ENCODE data around the gene PTGES2.
"Not testable (repeated sequence)": the region's sequence is repeated elsewhere in the genome, so short reads cannot be mapped to it uniquely, and the experiment has no call there.

The PTGES2 gene

DNA sequence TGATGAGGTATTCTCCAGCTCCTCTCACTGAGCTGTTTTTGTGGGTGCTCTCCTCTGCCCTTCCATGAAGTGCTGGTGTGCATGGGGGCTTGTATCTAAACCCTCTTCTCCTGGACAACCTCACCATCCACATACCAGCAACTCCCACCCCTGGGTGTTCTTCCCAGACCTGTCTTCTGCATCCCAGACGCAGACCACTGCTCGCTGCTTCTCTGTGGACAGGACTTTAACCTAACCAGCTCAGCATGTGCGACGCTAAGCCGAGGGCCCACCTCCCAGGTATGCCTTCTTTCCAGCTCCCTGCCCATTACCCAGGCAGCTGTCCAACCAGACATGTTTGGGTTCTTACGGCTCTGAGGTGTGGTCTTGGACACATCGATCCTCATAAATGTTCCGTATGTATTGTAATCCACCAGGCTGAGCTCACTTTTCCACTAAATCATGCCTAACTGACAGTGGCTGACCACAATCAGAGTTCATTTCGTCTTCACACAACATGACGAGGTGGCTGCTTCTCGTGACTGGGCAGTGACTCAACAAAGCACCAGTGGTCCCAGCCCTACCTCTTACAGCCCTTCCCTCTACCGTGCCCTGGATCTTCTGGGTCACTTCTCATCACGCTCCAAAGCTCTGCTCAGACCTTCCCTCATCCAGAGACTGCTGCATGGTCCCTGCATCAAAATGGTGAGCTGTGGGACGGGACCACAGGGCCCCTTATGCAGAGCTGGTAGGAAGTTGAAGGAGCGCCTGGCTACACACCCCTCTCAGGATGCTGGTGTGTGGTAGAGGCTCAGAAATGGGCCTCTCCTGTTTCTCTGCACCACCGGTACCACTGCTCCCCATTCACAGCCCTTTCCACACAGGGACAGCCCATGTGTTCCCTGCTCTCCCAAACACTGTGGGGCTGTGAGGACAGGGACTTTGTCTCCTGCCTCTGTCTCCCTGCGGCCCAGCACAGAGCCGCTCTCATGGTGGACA is 9.6 kb upstream of the PTGES2 start:
- DNase-seq, result no peak

DNA sequence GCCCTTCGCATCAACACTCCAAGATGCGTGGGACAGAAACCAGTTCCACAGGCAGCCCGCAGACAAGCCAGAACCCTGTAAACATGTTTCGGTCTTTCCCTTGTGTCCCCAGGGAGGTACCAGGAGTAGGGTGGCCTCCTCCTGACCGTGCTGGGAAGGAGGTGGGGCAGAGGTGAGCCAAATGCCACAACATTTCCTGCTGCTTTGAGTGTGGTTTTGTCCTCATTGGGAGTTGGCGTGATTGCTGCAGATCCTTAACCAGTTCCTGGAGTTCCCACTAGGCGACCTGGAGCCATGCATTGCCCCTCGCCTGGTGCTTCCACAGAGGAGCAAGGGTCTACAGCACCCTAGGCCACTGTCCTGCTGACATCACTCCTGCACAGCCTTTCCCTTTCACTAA is 8.0 kb upstream of the PTGES2 start:
- DNase-seq, result not testable (repeated sequence)

DNA sequence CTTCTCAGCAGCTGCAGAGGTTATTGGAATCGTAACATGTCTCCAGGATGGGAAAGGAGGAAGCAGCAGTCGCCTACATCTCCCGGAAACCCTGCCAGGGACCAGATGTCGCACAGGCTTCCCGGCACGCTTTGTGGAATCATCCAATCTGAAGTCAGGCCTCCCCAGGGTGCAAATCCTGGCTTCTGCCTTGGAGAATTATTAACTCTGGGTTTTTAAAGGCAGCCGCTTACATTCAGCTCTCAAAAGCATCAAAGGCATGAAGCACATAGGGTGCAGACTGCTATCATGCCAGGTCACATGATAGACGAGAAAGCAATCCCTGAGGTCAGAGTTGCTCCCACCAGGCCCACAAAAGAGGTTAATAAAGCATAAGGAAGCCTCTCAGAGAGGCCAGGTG is 4.6 kb upstream of the PTGES2 start:
- peak; percentile 81 for DNase-seq

GRCh38 chr9:128131346-128131745 is 3.8 kb upstream of the PTGES2 start:
- DNase-seq, result not testable (repeated sequence)

DNA sequence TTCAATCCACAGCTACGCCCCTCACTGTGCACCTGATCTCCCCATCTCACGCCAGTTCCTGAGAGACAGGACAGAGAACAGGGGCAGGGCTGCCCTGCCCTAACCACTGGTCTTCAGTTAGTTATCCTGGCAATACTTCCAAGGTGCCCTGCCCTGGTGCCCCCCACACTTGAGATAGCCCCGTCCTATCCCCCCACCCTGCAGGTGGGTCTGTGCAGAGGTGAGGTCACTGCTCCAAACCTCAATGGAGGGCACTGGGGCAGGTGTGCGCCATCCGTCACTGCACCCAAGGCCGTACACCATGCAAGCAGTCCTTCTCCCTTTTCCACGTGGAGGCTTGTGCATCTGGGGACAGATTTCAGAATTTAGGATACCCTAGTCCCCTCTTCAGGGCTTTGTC is 3.1 kb upstream of the PTGES2 start:
- DNase-seq, result not testable (repeated sequence)

- DNase-seq, result not testable (repeated sequence)
Measured at GRCh38 chr9:128129976-128130590, 2.6 kb upstream of the PTGES2 start.

DNA sequence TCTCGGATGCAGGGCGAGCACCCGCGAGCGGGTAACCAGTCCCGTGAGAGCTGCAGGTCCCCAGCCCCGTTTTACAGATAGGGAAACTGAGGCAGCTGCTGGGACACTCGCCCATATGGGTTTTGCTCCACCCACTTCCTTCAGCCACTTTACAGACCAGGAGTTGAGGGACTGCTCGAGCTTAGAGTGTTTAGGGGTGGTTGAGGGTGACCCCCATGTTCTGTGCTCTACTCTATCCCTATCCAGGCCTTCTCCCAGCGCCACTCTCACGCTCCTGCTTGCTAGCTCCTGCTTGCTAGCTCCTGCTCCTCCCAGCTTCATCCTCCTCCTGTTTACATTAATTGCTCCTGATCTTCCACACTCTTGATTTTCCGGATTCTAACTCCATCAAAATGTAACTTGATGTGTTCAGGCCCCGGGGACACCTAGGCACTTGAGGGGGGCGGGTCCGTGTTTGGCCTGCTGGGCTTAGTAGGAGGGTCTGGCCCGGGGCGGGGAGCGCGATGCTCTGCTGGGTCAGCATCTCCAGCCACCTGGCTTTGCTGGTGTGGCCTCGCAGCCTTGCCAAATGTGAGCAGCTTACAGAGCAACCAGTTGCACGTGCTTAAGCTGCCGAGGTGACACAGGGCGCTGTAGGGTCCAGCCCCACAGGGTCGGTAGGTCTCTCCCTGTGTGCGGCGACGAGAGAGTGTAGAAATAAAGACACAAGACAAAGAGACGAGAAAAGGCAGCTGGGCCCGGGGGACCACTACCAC is 1.5 kb upstream of the PTGES2 start:
- peak; percentile 37 for DNase-seq

- peak; percentile 97 for DNase-seq
Measured at GRCh38 chr9:128127990-128128835, 684 bp upstream of the PTGES2 start.

DNA sequence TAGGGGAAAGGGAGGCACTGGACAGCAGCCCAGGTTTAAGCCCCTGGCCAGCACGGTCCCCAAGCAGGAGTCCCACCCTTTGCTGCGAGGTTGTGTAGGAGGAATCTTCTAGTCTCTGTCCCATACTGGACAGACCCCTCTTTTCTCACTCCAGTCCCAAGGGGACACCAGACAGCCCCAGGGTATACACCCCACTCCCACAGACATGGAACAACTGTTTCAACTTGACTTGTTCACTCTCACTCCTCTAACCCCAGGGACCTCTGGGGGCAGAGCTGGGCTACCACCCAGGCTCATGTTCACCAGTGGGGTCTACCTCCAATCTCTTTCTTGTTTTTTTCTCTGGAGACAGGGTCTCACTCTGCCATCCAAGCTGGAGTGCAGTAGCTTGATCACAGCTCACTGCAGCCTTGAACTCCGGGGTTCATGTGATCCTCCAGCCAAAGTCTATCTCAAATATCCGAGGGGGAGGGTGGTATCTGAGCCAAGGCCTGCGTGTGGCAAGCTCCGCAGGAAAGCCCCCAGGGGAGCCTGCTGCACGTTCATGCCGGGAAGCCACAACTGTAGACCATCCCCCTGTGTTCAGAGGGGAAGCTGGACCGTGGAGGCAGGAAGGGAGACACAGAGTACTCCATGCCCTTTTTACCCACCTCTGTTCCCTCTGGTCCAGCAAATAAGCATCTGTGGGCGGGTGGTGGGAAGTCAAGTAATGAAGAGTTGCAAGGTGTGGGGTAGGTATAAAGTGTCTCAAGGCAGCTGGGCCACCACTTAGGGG is 1.8 kb downstream of the PTGES2 start:
- no peak for DNase-seq

DNA sequence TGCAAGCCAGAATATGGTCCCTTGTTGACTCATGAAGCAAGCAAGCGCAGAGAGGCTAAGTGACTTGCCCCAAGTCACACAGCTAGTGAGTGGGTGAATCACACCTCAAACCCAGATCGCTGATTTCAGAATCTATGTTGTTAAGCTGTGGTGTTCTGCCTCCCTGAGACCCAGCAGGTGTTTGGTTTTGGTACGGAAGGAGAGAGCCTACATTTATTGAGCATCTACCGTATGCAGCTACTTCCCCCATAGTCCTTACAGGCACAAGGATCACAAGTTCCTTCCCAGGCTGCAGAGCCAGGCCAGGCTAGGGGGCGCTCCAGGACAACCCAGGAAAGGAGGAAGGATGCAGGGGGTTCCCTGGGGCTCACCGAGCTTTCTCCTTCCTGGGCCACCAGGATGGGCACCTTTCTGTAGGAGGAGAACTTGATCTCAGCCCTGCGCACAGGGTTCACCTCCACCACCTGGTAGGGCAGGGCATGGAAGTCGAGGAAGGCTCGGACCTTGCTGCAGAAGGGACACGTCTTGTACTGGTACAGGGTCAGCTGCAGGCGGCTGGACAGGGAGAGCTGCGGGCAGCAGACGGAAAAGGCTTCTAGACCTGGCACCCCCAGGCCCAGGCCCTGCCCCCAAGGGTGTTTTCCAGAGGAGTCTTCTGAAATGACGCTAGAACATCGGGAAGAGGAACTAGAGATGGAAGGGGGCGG is 2.5 kb downstream of the PTGES2 start:
- peak; percentile 70 for DNase-seq

GRCh38 chr9:128124451-128124850 is 3.1 kb downstream of the PTGES2 start:
- no peak for DNase-seq

GRCh38 chr9:128123451-128124080 is 4.0 kb downstream of the PTGES2 start:
- no peak for DNase-seq

DNA sequence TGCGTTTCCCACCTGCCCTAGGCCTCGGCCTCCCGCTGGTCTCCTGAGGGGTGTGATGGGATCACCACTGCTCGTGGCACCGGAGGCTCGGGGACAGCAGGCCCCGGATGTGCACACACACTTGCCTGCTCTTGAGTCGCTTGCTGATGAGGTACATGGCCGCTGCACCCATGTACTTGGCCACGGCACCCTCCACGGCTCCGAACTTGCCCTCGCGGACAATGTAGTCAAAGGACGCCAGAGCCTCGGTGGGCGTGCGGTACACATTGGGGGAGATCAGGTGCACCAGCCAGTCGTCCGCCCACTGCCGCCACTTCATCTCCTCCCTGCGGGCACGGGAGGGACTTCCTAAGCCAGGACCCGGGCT is 4.7 kb downstream of the PTGES2 start:
- no peak for DNase-seq

DNA sequence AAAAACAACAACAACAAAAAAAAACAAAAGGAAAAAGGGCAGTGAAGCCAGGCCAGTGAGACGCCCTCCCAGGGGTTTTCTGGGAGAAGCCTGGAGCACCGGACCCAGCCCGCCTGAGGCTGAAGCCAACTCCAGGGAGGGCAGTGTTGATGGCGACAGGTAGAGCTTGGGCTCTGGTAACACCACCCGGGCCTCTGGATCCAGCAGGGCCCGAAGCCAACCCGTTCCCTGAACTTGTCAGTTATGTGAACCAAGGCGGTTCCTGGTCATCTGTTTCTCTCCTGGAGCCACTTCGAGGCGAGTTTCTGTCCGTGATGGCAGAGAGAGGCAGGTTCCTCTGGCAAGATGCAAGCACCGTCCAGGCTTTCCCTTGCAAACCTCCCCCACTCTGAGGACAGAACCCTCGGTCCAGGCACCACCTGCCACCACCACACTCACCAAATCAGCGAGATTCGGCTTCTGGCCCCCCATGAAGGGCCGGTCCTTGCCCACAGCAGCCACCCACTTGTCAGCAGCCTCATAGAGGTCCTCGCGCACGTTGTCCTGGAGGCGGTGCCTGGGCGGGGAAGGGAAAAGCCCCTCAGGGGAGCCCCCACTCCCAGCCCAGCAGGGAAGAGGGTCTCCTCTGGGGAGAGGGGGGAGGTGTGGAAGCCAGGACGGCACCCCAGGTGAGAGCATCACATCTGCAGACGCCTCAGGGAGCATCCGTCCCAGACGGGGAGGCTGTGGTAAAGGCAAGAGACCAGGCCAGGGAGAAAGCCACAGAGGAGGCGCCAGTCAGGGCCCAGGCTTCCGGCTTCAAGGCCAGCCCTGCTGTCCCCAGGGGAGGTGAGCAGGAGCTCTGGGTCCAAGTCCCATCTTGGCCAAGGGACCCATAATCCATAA is 5.4 kb downstream of the PTGES2 start:
- DNase-seq, result no peak

DNA sequence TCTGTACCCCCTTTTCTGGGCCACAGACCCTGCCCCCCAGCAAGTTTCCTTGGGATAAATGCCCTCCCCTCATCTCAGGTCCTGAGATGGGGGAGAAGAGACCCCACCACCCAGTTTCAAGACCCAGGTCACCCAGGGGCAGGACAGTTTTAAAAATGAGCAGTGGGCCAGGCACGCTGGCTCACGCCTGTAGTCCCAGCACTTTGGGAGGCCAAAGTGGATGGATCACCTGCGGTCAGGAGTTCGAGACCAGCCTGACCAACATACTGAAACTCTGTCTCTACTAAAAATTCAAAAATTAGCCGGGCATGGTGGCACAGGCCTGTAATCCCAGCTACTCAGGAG is 6.1 kb downstream of the PTGES2 start:
- DNase-seq, result no peak

- DNase-seq, result no peak
Measured at GRCh38 chr9:128120741-128121465, 6.6 kb downstream of the PTGES2 start.

DNA sequence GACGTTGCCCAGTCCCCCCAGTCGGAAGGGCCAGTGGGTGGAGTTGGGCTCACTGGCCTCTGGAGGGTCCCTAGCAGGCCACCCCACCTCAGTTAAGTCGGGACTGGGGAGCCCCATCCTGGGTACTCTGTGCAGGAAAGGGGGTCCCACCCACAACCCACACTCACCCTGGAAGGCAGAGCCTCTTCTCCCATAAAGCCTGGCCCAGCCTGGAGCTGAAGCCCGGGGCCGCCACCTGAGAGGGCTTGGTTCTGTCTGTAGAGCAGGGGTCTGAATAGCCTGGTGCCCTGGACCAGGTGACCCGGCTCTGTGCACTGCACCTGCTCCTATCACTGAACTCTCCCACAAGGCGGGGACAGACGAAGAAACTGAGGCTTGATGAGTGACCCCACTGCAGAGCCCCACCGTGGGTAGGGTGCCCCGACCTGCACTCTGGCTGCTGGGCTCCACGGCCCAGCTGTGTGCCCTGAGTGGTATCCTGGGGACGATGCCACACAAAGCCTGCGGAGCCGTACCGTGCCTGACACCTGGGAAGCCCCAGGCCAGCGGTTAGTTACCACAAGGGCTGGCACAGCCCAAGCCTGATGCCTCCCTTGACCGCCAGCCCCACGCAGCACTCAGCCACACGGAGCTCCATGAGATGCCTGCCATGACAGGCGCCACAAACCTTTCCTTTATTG is 7.3 kb downstream of the PTGES2 start:
- no peak for DNase-seq

GRCh38 chr9:128118971-128119665 is 8.4 kb downstream of the PTGES2 start:
- no peak for DNase-seq
